DMS53 (cell line): Measurements from ENCODE around the gene PCARE.
A peak's percentile ranks its signal among the peaks of the same experiment; 100 is the strongest.
"Not testable (repeated sequence)": the region's sequence is repeated elsewhere in the genome, so short reads cannot be mapped to it uniquely, and the experiment has no call there.

ENCODE experiments used
- DNase-seq: peaks from one replicate; lab custom pipeline; 2025; lab: John Stamatoyannopoulos, UW

PCARE gene

GRCh38 chr2:29074411-29074810 is at the start of gene PCARE:
Gene PCARE (minus strand): TSS chr2:29074523. CDS start chr2:29074261, 262 bp downstream.
- no peak for DNase-seq

DNA sequence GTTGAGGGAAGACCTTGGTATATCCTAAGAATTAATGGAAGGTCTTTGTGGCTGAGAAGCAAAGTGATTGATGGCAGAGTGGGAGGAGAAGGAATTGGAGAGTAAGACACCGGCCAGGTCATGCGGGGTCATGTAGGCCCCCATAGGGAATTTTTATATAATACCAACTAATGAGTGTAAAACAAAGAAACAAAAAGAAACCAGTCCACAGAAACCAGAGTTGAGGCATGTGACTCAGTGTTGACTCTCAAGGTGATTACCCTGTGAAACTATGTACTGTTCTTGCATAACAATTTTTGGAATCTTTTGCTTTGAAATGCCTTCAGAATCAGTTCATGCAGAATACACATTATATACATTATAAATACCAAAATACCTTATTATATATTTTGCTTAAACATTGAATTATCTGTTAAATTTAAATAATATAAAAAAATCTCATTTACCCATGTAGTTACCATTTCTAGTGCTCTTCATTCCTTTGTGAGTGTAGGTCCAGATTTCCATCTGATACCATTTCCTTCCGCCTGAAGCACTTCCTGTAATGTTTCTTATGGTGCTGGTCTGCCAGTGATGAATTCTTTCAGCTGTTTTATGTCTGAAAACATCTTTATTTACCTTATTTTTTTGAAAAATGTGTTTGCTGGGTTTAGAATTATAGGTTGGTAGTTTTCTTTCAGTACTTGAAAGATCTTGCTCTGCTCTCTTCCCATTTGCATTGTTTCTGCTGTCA is 49.5 kb upstream of the PCARE start:
- DNase-seq, result no peak

DNA sequence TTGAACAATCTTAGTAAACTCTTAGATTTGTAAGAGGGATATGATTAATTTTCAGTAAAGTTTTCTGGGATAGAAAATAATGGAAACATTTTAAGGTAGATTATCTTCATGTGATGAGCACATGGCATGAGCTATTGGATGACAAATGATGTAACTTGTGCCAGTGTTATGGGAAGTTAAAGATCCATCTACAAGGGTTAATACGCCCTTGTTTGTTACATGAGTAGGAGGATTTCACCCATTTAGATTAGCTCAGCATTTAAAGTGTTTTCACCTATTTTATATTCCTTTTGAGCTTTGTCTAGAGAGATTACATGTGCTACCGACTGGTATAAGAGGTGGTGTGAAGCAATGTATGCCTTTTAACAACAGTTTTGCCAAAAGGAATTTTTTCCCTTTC is 46.5 kb upstream of the PCARE start:
- DNase-seq, result no peak

GRCh38 chr2:29119211-29119610 is 44.9 kb upstream of the PCARE start:
- no peak for DNase-seq

GRCh38 chr2:29117636-29118303 is 43.4 kb upstream of the PCARE start:
- DNase-seq, result peak; percentile 83

- DNase-seq, result peak; percentile 80
Measured at GRCh38 chr2:29115797-29116781, 41.8 kb upstream of the PCARE start.

GRCh38 chr2:29114946-29115609 is 40.8 kb upstream of the PCARE start, which contains the start of gene CLIP4:
Gene CLIP4 (plus strand): TSS chr2:29115415. CDS start chr2:29121389, 5,974 bp downstream.
- peak; percentile 62 for DNase-seq

- DNase-seq, result peak; percentile 52
Measured at GRCh38 chr2:29114586-29114945, 40.2 kb upstream of the PCARE start.

GRCh38 chr2:29113891-29114321 is 39.6 kb upstream of the PCARE start:
- peak; percentile 85 for DNase-seq

DNA sequence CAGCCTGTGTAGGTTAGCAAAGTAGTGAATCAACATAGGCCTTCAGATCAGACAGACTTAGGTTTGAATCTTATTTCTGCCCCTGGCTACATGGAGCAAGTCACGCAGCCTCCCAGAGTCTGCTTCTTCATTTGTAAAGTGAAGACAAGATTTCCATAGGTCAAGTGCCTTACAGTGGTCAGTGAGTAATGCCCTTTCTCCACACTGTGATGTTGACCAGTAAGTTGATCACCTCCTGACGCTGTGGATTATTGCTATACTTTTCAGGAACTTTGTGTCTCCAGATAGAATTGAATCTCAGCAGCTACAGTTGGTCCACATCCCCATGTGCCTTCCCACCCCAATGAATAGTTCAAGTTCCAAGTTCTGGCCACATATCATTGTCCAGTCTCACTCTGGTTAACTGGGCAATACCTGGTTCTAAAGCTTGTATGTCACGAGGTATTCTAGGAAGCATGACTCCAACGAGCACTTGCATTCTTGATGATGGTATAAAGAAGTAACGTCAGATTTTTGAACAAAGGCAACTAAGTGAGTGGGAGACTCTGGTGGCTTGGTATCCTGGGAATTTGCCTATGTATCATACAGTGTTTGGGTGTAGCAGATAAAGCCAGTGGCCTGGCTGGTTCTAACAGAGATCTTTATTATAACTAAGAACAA is 38.8 kb upstream of the PCARE start:
- DNase-seq, result no peak

- no peak for DNase-seq
Measured at GRCh38 chr2:29112379-29112778, 38.1 kb upstream of the PCARE start.

- DNase-seq, result peak; percentile 82
Measured at GRCh38 chr2:29110916-29111535, 36.7 kb upstream of the PCARE start.

DNA sequence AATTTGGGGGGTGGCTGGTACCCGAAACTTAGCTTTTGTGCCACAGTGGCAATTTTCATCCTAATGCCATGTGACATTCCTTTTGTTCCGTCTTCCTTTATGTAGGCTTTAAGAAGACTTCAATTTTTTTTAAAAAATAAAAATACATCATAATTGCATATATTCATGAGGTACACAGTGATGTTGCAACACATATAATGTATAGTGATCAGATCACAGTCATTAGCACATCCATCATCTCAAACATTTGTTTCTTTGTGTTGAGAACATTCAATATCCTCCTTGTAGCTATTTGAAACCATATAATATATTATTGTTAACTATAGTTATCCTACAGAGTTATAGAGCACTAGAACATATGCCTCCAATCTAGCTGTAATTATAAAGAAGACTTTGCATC is 34.9 kb upstream of the PCARE start:
- no peak for DNase-seq

- peak; percentile 12 for DNase-seq
Measured at GRCh38 chr2:29108225-29108624, 33.9 kb upstream of the PCARE start.

- DNase-seq, result not testable (repeated sequence)
Measured at GRCh38 chr2:29107547-29107946, 33.2 kb upstream of the PCARE start.

GRCh38 chr2:29106980-29107388 is 32.7 kb upstream of the PCARE start:
- no peak for DNase-seq

DNA sequence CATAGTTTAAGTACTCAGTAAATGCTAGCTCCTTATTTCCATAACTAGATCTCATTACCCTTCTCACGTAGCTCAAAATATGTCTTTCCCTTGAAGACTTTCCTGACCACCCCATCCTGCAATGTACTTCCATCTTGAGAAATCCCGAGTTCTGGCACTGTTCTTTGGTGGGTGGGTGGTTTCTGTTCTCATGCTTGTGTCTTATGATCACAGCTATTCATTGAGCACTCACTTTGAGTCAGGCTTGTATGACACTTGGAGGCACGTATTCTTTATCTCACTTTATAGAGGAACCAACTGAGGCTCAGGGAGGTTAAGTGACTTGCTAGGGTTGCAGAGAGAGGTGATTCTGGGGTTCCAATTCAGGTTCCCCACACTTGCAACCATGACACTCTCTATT is 31.9 kb upstream of the PCARE start:
- DNase-seq, result no peak

GRCh38 chr2:29105375-29105774 is 31.1 kb upstream of the PCARE start:
- DNase-seq, result no peak

DNA sequence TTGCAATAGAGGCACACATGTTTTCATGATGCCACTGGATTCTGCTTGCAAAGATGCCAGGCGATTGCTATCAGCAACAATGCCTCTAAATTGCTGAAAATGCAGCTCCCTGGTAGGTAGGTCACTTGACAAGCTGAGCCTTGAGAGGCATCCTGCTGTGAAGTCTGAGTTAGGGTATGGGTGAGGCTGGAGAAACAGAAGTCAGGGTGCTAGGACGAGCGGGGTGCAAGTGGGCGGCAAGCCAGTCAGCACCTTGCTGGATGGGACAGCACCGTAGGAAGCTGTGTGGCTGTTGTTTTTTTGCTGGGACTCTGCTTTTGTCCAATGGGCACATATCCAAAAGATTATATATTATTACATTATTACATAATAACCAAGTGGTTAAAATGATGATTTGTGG is 30.4 kb upstream of the PCARE start:
- no peak for DNase-seq

GRCh38 chr2:29100564-29100963 is 26.2 kb upstream of the PCARE start:
- no peak for DNase-seq

GRCh38 chr2:29097569-29097968 is 23.2 kb upstream of the PCARE start:
- DNase-seq, result no peak
